GM21528 (cell line): ENCODE measurements around the gene CBLIF.
A peak's percentile ranks its signal among the peaks of the same experiment; 100 is the strongest.
"Not testable (repeated sequence)": the region's sequence is repeated elsewhere in the genome, so short reads cannot be mapped to it uniquely, and the experiment has no call there.

Experiments
- ATAC-seq: cut with Tn5 transposase; IDR thresholded peaks from one replicate; pipeline ENCODE4 v1.9.1; 2021; ENCODE audit warnings: mild to moderate bottlenecking, moderate library complexity; ENCODE audit not compliant: unreplicated experiment, low FRiP score

Gene CBLIF

GRCh38 chr11:59848439-59848838 lies 3.1 kb upstream of the CBLIF start:
- ATAC-seq = not testable (repeated sequence)

DNA sequence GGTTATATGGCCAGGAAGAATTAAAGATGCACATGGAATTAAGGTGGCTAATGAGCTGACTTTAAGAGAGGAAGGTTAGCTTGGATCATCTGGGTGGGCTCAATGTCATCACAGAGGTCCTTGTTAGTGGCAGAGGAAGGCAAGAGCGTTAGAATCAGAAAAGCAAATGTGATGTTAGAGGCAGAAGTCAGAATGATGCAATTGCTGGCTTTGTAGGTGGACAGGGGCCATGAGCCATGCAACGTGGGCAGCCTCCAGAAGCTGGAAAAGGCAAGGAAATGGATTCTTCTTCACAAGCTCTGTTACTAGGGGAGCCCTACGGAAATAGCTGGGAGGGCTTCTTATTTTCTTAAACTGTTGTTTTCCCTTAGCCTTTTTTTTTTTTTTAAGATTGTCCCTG lies 2.3 kb upstream of the CBLIF start:
- ATAC-seq = no peak

DNA sequence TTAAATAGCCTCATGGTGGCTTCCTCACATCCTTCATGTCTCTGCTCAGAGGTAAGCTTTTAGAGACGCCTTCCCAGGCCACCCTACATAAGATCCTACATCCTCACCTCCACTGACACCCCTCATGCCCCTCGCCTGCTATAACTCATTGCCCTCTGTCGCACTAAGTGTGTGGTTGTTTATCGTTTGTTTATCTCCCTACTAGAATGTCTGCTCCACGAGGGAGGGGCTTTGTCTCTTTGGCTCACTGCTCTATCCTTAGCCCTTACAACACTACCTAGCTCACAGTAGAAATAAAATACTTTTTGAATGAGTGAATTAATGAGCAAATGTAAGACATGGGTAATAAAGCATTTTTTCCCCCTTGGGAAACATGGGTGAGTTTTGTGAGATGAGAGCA lies 1.3 kb upstream of the CBLIF start:
- ATAC-seq = no peak

GRCh38 chr11:59842316-59842715 lies 3.0 kb downstream of the CBLIF start:
- ATAC-seq = no peak

DNA sequence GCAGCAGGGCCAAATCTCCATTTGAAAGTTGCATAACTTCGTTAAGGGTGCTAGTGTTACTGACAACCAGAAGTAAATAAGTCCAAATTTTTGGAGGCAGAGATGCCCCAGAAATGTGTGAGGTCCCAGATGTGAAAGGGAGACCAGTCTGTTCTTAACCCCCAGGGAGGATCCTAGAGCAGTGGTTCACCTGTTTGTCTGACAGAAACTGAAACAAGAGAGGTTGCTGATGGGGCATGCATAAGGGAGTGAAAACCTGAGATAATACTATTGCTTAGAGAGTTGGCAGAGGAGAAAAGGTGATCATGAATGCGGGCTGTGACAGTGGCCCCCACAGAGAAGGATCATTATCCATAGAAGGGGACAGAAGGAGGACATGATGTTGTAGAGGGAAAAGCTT lies 3.8 kb downstream of the CBLIF start:
- no peak for ATAC-seq

DNA sequence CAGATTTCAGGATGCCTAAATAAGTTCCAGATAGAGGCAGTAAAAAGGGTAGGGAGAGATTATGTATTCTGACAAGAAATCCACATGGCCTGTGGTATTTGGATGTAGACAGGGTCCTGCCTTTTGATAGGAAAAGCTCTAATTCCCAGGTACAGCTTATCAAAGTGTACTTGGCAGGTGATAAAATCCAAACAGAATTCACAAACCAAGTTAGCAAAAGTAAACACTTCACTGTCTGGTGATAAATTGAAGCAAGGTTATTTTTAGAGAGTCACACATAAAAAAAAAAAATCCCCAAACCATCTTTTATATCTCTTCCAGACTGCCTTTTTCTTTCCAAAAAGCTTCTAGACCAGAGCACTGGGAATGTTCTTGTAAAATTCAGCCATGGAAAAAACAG lies 5.7 kb downstream of the CBLIF start:
- no peak for ATAC-seq

GRCh38 chr11:59833602-59834001 lies 11.7 kb downstream of the CBLIF start:
- ATAC-seq = no peak

DNA sequence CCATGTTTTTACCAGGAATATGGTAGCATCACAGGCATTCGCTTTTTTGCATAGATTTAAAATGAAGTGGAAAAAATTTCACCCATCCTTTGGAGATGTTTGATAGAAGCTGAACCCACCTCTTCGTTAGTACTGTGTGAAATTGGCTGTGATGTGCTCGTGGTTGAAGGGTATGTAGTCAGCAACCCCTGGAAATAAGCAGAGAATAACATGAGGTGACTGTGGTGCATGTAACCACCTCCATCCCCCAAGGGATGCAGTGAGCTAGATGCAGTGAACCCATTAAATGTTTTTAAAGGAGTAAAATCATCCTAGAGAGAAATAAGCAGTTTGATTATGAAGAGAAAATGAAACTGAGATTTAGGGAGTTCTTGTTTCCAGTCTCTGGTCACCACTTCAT lies 15.9 kb downstream of the CBLIF start:
- ATAC-seq = no peak

GRCh38 chr11:59822989-59823566 lies 22.2 kb downstream of the CBLIF start:
- peak; percentile 93 for ATAC-seq

DNA sequence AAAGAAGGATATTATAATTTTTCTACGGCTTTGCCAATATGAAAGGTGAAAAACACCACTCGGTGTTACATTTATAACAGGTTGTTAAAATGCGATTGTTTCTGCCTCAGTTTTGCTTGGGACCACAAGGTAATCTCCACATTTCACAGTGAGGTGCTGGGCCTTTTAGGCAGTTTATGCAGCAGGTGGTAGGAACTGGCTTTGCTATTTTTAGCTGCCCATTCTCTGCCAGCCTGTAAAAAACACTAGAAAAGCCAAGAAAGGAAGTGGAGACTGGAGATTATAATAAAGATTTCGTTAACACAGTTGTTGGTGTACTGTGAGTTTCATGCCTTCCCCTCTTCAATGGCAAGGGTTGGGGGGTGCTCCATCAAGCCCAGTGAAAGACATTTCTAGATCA lies 26.7 kb downstream of the CBLIF start:
- no peak for ATAC-seq

GRCh38 chr11:59816434-59816833 lies 28.9 kb downstream of the CBLIF start:
- not testable (repeated sequence) for ATAC-seq

GRCh38 chr11:59815754-59816153 lies 29.5 kb downstream of the CBLIF start:
- ATAC-seq = no peak

- no peak for ATAC-seq
Observed at GRCh38 chr11:59814021-59814420, 31.3 kb downstream of the CBLIF start.

- ATAC-seq = no peak
Observed at GRCh38 chr11:59813364-59813763, 31.9 kb downstream of the CBLIF start.

- no peak for ATAC-seq
Observed at GRCh38 chr11:59812220-59812619, 33.1 kb downstream of the CBLIF start.

DNA sequence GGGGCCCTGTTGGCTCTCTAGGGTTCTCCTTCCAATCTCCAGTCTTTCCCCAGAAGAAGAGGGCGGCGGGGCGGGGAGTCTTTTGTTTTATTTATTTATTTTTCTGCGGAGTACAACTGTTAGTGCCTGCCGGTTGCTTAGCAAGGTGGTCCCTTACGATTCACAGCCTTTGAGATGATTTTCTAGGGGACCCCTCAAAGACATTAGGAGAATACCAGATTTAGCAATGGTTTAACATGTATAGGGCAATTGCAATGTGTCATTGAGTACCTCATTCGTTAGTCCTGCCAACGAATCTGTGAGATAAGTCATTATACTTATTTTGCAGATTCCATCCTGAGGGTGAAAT lies 34.4 kb downstream of the CBLIF start:
- no peak for ATAC-seq

DNA sequence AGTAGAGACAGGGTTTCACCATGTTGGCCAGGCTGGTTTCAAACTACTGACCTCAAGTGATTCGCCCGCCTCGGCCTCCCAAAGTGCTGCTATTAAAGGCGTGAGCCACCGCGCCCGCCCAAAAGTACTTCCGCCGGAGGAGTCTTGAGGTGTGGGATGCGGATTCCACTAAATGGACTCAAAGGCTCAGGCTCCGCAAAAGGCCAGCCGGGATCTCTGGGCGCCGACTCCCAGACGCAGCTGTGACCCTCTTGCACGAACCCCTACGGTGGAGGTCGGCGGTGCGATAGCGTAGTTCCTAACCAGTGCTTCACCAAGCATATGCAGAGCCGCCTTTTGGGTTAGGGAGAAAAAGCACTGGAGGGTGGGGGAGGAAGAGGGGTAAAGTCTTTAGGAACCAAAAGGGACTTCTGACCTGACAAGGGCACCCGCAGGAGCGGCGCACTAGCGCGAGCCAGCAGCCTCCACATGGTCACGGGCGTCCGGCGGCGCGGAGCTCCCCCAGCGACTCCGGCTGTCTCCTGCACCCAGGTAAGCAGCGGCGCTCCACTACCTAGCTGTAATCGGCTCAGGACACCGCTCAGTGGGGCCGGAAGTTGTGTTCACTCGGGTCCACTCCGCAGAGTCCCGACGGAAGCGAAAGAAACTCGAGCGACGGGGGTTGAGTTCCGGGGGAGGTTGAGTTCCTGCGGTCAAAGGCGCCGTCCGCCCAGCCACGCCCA lies 34.9 kb downstream of the CBLIF start, which contains the start of gene MRPL16:
Gene MRPL16, minus strand, starts transcription at position 590 of the 722 bp plus-strand sequence. Its CDS starts 120 bp downstream, at position 470.
- peak; percentile 99 for ATAC-seq

- ATAC-seq = no peak
Observed at GRCh38 chr11:59807047-59807610, 38.2 kb downstream of the CBLIF start.

DNA sequence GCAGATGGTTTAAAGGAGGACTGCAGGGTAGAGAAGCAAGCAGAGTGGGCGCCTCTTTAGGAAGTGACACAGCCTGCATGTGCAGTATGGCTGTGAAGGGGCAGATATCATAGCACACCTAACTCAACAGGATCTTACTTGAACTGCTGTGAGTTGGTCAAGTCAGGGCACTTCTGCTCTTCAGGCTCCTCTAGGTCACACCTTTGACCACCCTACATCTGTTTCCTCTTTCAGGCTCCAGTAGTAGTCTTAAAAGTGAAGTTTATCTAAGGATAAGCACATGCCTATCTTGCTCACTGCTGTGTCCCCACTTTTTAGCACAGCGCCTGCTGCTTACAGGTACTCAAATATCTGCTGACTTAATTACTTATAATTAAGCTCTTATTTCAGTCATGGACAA lies 41.2 kb downstream of the CBLIF start:
- no peak for ATAC-seq

DNA sequence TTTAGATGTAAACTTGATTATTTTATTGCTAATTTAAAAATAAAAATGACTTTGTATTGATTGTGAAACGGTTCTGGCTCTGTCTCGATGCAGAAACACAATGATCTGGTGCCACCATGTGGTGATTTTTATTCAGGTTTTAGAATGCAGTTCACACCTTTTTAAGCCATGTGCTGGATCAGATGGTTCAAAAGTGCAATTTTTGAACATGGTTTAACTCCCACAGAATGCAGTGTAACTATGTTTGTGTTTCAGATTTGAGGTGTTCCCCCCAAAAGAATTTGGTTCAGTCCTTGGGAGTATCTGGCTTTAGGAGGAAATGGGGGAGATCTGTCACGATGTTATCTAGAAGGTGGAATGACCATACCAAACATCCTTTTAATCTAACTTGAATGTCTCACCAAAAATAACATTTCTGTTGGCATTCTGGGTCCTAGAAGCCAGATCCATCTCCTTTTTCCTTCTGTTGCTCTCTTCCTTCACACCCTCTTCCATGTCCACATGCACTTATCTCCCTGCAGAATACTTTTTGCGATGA lies 42.6 kb downstream of the CBLIF start:
- ATAC-seq = no peak

GRCh38 chr11:59801981-59802638 lies 43.2 kb downstream of the CBLIF start:
- ATAC-seq = no peak
